Activated B cell treated with CpG ODN at 0.5 μM for 24 hours (primary cell): ENCODE measurements around the gene BPGM. TPM values are rescaled to one million over a fixed set of nuclear protein-coding genes. Genes with fewer than 3 reads are reported as not detected.

Experiments used
- ATAC-seq: fragments of 200-7000 bp; cut with Tn5 transposase; one replicate; pipeline ENCODE4 v1.10.0; 2021; ENCODE audit warnings: low read depth, mild to moderate bottlenecking, moderate library complexity
- CTCF ChIA-PET: fragments of 350-600 bp; sonication (Branson Sonifier 250); formaldehyde crosslinking; loops from one replicate; lab custom pipeline; 2021; ENCODE audit warnings: antibody characterized with exemption; lab: Charles Lee
- POLR2A ChIA-PET: fragments of 350-600 bp; sonication (Branson Sonifier 250); formaldehyde crosslinking; loops from one replicate; lab custom pipeline; 2021; ENCODE audit warnings: antibody characterized with exemption; lab: Charles Lee
- DNase-seq: peaks from one replicate; pipeline ENCODE4 v3.0.0; 2022
- H3K27ac Mint-ChIP-seq: one replicate; pipeline ENCODE4 v1.8.0; 2020; ENCODE audit warnings: mixed read lengths
- H3K27me3 Mint-ChIP-seq: one replicate; pipeline ENCODE4 v1.8.0; 2021; ENCODE audit warnings: mixed read lengths
- H3K36me3 Mint-ChIP-seq: one replicate; pipeline ENCODE4 v1.8.0; 2021; ENCODE audit warnings: low read depth, mixed read lengths
- H3K4me1 Mint-ChIP-seq: one replicate; pipeline ENCODE4 v1.8.0; 2021; ENCODE audit warnings: mixed read lengths
- H3K4me3 Mint-ChIP-seq: one replicate; pipeline ENCODE4 v1.8.0; 2020; ENCODE audit warnings: mild to moderate bottlenecking, mixed read lengths
- H3K9me3 Mint-ChIP-seq: one replicate; pipeline ENCODE4 v1.8.0; 2020; ENCODE audit warnings: mixed read lengths
- intact Hi-C: fragments of 100-400 bp; cut with micrococcal nuclease; formaldehyde crosslinking; loops from one replicate; pipeline ENCODE4 v1.15.1; 2024
- total RNA-seq: library from RNA; stranded (reverse); gene quantifications from 2 replicates; pipeline ENCODE4 v1.2.3, GENCODE V29; 2022
- TF ChIP-seq, protein P1 (sequence below): fragments of 200-600 bp; IDR thresholded peaks from one replicate; pipeline ENCODE4 v1.8.0; 2022; ENCODE audit warnings: antibody characterized with exemption, mild to moderate bottlenecking

BPGM gene
- total RNA-seq, 1 donor from 2014 or later = 10.1 TPM

DNA sequence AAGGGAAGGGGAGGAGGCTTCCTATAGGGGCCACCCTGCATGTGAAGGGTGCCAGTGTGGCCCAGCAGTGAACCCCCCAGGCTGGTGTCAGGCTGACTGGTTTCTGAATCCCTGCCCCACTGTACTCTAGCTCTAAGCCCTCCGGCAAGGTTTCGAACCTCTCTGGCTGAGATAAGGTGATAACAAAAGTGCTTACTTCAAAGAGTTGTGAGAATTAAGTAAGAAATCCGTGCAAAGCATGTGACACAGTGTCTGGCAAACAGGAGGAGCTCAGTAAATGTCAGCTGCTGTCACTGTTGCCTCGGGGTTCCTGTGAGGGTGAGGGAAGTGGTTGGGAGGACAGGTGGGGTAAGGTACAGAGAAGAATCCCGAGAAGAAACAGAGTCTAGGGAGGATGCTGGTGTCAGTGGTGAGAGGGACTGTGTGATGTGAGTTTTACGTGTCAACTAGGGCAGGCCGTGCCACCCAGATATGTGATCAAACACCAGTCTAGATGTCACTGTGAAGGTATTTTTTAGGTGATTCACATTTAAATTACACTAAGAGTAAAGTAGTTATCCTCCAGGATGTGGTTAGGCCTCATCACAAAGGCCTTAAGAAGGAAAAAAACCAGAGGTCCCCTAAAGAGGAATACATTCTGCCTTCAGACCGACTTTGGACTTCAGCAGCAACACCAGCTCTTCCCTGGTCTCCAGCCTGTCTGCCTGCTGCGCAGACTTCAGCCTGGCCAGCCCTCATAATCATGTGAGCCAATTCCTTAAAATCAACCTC lies 64.4 kb downstream of the BPGM start:
- Mint-ChIP-seq H3K27me3 (peaks cover 20% of the 10 kb centered on the region), H3K9me3 (no peaks in the 10 kb centered on the region), H3K27ac (no peak overlapping the region), H3K4me1 (no peaks in the 10 kb centered on the region), H3K4me3 (no peak overlapping the region), H3K36me3 (no peaks in the 10 kb centered on the region)
- TF ChIP-seq, protein P1, sequence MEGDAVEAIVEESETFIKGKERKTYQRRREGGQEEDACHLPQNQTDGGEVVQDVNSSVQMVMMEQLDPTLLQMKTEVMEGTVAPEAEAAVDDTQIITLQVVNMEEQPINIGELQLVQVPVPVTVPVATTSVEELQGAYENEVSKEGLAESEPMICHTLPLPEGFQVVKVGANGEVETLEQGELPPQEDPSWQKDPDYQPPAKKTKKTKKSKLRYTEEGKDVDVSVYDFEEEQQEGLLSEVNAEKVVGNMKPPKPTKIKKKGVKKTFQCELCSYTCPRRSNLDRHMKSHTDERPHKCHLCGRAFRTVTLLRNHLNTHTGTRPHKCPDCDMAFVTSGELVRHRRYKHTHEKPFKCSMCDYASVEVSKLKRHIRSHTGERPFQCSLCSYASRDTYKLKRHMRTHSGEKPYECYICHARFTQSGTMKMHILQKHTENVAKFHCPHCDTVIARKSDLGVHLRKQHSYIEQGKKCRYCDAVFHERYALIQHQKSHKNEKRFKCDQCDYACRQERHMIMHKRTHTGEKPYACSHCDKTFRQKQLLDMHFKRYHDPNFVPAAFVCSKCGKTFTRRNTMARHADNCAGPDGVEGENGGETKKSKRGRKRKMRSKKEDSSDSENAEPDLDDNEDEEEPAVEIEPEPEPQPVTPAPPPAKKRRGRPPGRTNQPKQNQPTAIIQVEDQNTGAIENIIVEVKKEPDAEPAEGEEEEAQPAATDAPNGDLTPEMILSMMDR = no peak
- no peak for ATAC-seq
- CTCF ChIA-PET = no interaction called here
- POLR2A ChIA-PET = no interaction called here
- DNase-seq = no peak
- intact Hi-C loops = no loop called here

DNA sequence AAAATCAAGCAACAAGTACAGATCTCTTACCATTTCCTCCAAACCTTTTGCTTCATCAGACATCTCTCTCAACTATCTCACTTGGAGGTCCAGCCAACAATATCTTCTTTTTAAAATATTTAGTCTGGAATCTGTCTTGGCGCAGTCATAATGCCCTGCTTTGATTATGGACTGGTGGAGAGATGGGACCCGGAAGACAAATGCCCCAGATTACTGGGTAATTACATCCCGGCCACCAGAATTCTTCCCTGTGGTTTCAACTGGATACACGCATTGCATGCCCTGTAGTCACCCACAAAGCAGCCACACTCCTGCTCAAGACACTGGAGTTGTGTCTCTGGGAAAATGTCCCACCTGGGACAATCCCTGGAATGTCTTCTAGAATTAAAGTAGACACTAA lies 65.5 kb downstream of the BPGM start:
- CTCF ChIA-PET = no interaction called here
- DNase-seq (no peak), ATAC-seq (no peak)
- Mint-ChIP-seq H3K36me3 (no peaks in the 10 kb centered on the region), H3K27me3 (peaks cover 20% of the 10 kb centered on the region), H3K4me3 (no peak overlapping the region), H3K27ac (no peak overlapping the region), H3K4me1 (no peaks in the 10 kb centered on the region), H3K9me3 (no peaks in the 10 kb centered on the region)
- POLR2A ChIA-PET = no interaction called here
- intact Hi-C loops = no loop called here
- TF ChIP-seq, protein P1 = no peak

DNA sequence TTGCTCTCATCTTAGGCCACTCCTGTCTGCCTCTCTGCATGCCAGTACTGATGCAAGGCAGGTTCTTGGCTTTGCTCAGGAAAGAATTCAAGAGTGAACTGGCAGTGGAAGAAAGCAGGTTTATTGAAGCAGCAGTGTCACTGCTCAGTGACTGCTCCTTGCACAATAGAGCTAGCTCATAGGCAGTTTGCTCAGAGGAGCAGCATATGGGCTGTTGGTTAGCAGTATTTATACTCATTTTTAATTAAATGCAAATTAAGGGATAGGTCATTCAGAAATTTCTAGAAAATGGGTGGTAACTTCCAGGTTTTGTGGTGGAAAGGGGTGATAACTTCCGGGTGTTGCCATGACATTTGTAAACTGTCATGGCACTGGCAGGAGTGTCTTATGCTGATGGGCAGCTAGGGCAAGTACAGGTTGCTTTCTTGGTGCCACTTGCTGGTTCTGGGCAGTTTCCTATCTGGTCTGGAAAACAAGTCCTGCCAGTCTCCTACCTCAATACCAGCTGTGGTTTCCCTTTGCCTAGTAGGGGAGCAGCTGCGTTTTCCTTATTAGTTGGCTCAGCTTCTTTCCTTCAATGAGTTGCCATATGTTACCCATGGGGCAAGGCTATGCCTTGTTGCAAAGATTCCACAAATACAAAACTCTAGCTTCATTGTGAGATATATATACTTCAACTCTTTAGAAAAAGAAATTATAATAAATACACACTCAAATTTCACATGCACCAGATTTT lies 68.0 kb downstream of the BPGM start:
- Mint-ChIP-seq H3K36me3 (no peaks in the 10 kb centered on the region), H3K27ac (no peak overlapping the region), H3K4me1 (no peaks in the 10 kb centered on the region), H3K27me3 (peaks cover 20% of the 10 kb centered on the region), H3K9me3 (no peaks in the 10 kb centered on the region), H3K4me3 (no peak overlapping the region)
- intact Hi-C loops = no loop called here
- ChIA-PET CTCF (no interaction called here), POLR2A (no interaction called here)
- TF ChIP-seq, protein P1 = no peak
- ATAC-seq (no peak), DNase-seq (no peak)

DNA sequence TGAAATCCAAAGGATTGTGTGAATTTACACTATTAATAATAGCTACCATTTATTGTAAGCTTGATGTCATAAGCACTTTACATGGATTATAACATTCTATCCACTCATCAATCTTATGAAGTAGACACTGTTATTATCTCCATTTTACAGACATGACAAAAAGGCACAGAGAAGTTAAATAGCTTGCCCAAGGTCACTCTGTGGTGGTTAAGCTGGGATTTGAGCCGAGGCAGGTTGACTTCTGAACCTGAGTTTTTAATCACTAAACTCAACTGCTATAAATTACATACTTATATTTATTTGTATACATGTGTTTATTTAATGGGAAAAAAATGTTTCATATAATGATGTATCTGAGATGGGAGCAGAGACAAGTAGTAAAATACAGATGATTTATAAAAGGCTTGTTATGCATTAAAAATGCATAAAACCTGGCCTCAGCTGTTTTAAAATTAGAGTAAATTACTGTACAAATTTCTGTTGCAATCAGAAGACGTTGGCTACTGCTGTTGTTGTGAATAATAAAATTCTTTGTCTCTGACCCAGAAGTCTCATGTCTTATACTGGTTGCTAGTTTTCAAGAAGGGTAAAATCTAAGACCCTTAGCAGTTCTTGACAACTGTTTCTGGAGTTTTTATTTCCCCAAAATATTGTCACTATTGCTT lies 71.7 kb downstream of the BPGM start:
- TF ChIP-seq, protein P1 = no peak
- no peak overlapping the region for H3K27ac Mint-ChIP-seq
- DNase-seq = no peak
- H3K9me3 Mint-ChIP-seq = no peaks in the 10 kb centered on the region
- POLR2A ChIA-PET = no interaction called here
- H3K27me3 Mint-ChIP-seq = peaks cover 10% of the 10 kb centered on the region
- no peak overlapping the region for H3K4me3 Mint-ChIP-seq
- H3K36me3 Mint-ChIP-seq = no peaks in the 10 kb centered on the region
- CTCF ChIA-PET = interaction anchor here (0.7 kb wide), 1 partner anchor 183 kb away, joined by 3 read pairs; no protein-coding TSS in a partner anchor
- intact Hi-C loops = no loop called here
- ATAC-seq = no peak
- no peaks in the 10 kb centered on the region for H3K4me1 Mint-ChIP-seq
